ENCODE results near the gene SLC15A3. TPM values are rescaled to one million over a fixed set of nuclear protein-coding genes. Genes with fewer than 3 reads are reported as not detected.

The SLC15A3 gene
- total and polyA plus RNA-seq, 2 experiments from 2014 or later, result 2.1 TPM; not detected in 1

DNA sequence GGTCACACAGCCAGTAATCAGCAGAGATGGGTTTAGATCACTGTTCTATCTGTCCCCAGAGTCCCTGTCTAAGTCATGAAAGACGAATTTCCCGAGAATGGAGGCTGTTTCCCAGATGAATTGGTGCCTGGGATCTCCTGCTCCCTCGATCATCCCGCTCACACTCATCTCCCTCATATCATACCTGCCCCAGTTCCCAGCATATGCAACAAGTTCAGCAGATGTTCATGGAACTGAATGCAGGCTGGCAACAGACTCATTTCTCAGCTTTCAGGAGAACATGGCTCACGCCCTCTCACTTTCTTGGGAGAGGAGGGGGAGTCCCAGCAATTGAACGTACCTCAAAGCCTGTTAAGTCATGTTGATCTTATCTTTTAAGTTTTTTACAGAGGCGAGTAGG is 41.6 kb upstream of the SLC15A3 start:
- Histone ChIP-seq H3K4me1 (ENCODE audit: low read depth) (no peaks in the 10 kb centered on the region), H3K36me3 (no peaks in the 10 kb centered on the region), H3K9me3 (ENCODE audit: low read depth) (no peaks in the 10 kb centered on the region), H3K27ac (no peak overlapping the region), H3K27me3 (no peaks in the 10 kb centered on the region), H3K4me3 (no peak overlapping the region)
- DNase-seq (ENCODE audit: low read depth in 1 of 2, low spot score in 1 of 2), result no peak
- no peak for TF ChIP-seq CTCF (IDR thresholded peaks at IDR 0.05; ENCODE audit: low read depth, low read length)

GRCh38 chr11:60992842-60993409 is 41.0 kb upstream of the SLC15A3 start:
- Histone ChIP-seq H3K4me3 (no peak overlapping the region), H3K36me3 (no peaks in the 10 kb centered on the region), H3K9me3 (ENCODE audit: low read depth) (no peaks in the 10 kb centered on the region), H3K4me1 (ENCODE audit: low read depth) (no peaks in the 10 kb centered on the region), H3K27me3 (no peaks in the 10 kb centered on the region), H3K27ac (no peak overlapping the region)
- no peak for TF ChIP-seq CTCF (IDR thresholded peaks at IDR 0.05; ENCODE audit: low read depth, low read length)
- DNase-seq (ENCODE audit: low read depth in 1 of 2, low spot score in 1 of 2), result peak; percentile 43 to 57

DNA sequence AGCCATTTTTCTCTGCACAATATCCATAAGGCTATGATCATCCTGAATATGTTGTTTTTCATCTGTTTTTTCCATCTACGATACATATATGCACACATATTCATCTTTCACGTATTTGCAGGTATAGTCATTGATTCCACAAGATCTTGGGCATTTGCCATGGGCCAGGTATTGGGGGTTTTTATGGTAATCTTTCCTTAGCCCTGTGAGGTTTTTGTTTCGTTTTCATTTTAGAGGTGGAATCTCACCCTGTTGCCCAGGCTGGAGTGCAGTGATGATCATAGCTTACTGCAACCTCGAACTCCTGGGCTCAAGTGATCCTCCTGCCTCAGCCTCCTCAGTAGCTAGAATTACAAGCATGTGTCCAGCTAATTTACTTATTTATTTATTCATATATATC is 39.5 kb upstream of the SLC15A3 start:
- no peak overlapping the region for H3K27ac ChIP-seq
- no peaks in the 10 kb centered on the region for H3K4me1 ChIP-seq (ENCODE audit: low read depth)
- no peak overlapping the region for H3K4me3 ChIP-seq
- DNase-seq (ENCODE audit: low read depth in 1 of 2, low spot score in 1 of 2), result no peak
- no peak for TF ChIP-seq CTCF (IDR thresholded peaks at IDR 0.05; ENCODE audit: low read depth, low read length)
- H3K9me3 ChIP-seq (ENCODE audit: low read depth), result no peaks in the 10 kb centered on the region
- H3K36me3 ChIP-seq, result no peaks in the 10 kb centered on the region
- H3K27me3 ChIP-seq, result no peaks in the 10 kb centered on the region

- no peaks in the 10 kb centered on the region for H3K36me3 ChIP-seq
- no peaks in the 10 kb centered on the region for H3K4me1 ChIP-seq (ENCODE audit: low read depth)
- H3K4me3 ChIP-seq, result no peak overlapping the region
- no peak overlapping the region for H3K27ac ChIP-seq
- DNase-seq (ENCODE audit: low read depth in 1 of 2, low spot score in 1 of 2), result no peak
- no peaks in the 10 kb centered on the region for H3K27me3 ChIP-seq
- no peaks in the 10 kb centered on the region for H3K9me3 ChIP-seq (ENCODE audit: low read depth)
- no peak for TF ChIP-seq CTCF (IDR thresholded peaks at IDR 0.05; ENCODE audit: low read depth, low read length)
Observed at GRCh38 chr11:60989093-60989650, 37.2 kb upstream of the SLC15A3 start.

- H3K27me3 ChIP-seq, result no peaks in the 10 kb centered on the region
- TF ChIP-seq CTCF (IDR thresholded peaks at IDR 0.05; ENCODE audit: low read depth, low read length), result no peak
- H3K36me3 ChIP-seq, result no peaks in the 10 kb centered on the region
- no peaks in the 10 kb centered on the region for H3K9me3 ChIP-seq (ENCODE audit: low read depth)
- DNase-seq (ENCODE audit: low read depth in 1 of 2, low spot score in 1 of 2), result no peak
- H3K27ac ChIP-seq, result no peak overlapping the region
- no peak overlapping the region for H3K4me3 ChIP-seq
- no peaks in the 10 kb centered on the region for H3K4me1 ChIP-seq (ENCODE audit: low read depth)
Observed at GRCh38 chr11:60988658-60989057, 36.7 kb upstream of the SLC15A3 start.
